Type B pancreatic cell (in vitro differentiated cells): ENCODE measurements around the gene RGS13. TPM values are rescaled to one million over a fixed set of nuclear protein-coding genes. Genes with fewer than 3 reads are reported as not detected.

Source experiments
- DNase-seq: peaks from one replicate; pipeline ENCODE4 v3.0.0; 2021; ENCODE audit warnings: mixed read lengths; ENCODE audit not compliant: unreplicated experiment; ENCODE audit errors: extremely low spot score
- H3K27ac Mint-ChIP-seq: 2 replicates; pipeline ENCODE4 v1.8.0; 2021; ENCODE audit warnings: mild to moderate bottlenecking, mixed read lengths
- H3K27me3 Mint-ChIP-seq: 2 replicates; pipeline ENCODE4 v1.8.0; 2021; ENCODE audit warnings: mixed read lengths
- H3K36me3 Mint-ChIP-seq: 2 replicates; pipeline ENCODE4 v1.8.0; 2021; ENCODE audit warnings: mixed read lengths
- H3K4me1 Mint-ChIP-seq: one replicate; pipeline ENCODE4 v1.8.0; 2021; ENCODE audit warnings: mixed read lengths; ENCODE audit not compliant: unreplicated experiment
- H3K4me3 Mint-ChIP-seq: 2 replicates; pipeline ENCODE4 v1.8.0; 2021; ENCODE audit warnings: mild to moderate bottlenecking, mixed read lengths
- H3K9me3 Mint-ChIP-seq: 2 replicates; pipeline ENCODE4 v1.8.0; 2021; ENCODE audit warnings: mixed read lengths
- CTCF ChIP-seq: fragments of 200-600 bp; sonication (generic); conservative IDR thresholded peaks from 2 replicates; pipeline ENCODE4 v1.5.0; 2021; ENCODE audit warnings: antibody characterized with exemption, mild to moderate bottlenecking
- total RNA-seq: library from RNA; stranded (reverse); gene quantifications from 2 replicates; pipeline ENCODE4 v1.2.1, GENCODE V29; 2021; ENCODE audit warnings: low replicate concordance

The RGS13 gene
- total RNA-seq, 1 donor from 2014 or later, result 0.19 TPM

DNA sequence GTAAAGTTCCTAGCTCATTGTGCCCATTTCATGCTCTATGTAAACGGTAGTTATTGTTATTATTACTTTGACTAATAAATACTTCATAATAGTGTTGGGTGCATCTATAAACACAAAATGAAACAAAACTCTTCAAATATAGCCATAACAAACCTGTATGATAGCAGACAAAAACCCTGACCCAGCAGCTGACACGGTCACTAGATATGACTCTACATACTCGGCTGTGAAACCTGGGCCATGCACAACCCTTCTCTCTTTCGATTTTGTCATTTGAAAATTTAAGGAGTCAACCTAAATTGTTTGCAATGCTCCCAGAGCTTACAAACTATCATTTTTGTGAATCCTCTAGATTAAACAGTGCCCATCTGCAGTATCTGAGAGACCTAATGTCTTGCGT lies 8.0 kb upstream of the RGS13 start:
- Mint-ChIP-seq H3K36me3 (no peaks in the 10 kb centered on the region), H3K27ac (no peak overlapping the region), H3K27me3 (no peaks in the 10 kb centered on the region), H3K9me3 (no peaks in the 10 kb centered on the region), H3K4me1 (peaks cover 29% of the 10 kb centered on the region), H3K4me3 (no peak overlapping the region)
- TF ChIP-seq CTCF, result no peak
- DNase-seq, result no peak

GRCh38 chr1:192628396-192629057 lies 7.4 kb upstream of the RGS13 start:
- no peaks in the 10 kb centered on the region for H3K27me3 Mint-ChIP-seq
- peaks cover 35% of the 10 kb centered on the region for H3K4me1 Mint-ChIP-seq
- H3K36me3 Mint-ChIP-seq, result no peaks in the 10 kb centered on the region
- H3K27ac Mint-ChIP-seq, result no peak overlapping the region
- TF ChIP-seq CTCF, result no peak
- no peak for DNase-seq
- H3K9me3 Mint-ChIP-seq, result no peaks in the 10 kb centered on the region
- no peak overlapping the region for H3K4me3 Mint-ChIP-seq

GRCh38 chr1:192629612-192630011 lies 6.3 kb upstream of the RGS13 start:
- H3K4me3 Mint-ChIP-seq, result no peak overlapping the region
- DNase-seq, result no peak
- H3K27ac Mint-ChIP-seq, result no peak overlapping the region
- no peaks in the 10 kb centered on the region for H3K9me3 Mint-ChIP-seq
- no peak for TF ChIP-seq CTCF
- H3K27me3 Mint-ChIP-seq, result no peaks in the 10 kb centered on the region
- H3K36me3 Mint-ChIP-seq, result no peaks in the 10 kb centered on the region
- H3K4me1 Mint-ChIP-seq, result peaks cover 41% of the 10 kb centered on the region

DNA sequence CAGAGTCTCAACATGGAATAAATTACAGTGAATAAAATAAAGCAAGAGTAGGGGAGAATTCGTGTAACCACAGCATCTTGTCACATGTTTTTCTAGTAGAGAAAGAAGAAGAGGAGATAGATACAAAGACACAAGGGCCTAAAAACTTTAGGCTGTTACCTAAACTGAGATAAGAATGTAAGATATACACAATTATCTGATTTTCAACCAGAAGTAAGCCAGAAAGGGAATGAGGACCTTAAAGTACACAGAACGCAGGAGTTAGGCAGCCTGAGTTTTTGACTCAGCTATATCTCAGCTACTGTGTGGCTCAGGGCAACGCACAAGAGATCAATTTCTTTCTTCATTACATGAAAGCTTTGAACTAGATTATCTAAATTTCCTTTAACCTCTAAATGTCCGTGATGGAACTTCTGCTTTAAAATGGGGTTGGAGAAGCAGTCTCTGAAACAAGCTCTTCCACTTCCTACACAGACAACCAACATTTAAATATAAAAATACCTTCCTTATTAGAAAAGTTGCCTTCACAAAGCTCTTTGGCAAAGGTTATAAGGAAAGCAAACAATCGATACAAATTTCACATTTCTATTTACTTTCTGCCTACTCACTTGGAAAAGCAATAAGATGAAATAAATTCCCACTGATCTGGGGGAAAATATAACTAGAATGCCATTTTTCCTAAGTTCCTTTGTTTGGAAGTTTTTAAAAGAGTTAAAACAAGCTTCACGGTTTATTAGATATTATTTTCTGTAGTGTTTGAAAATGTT lies 5.2 kb upstream of the RGS13 start:
- DNase-seq, result no peak
- peak overlapping the region; percentile 11 for H3K27ac Mint-ChIP-seq
- peaks cover 41% of the 10 kb centered on the region for H3K4me1 Mint-ChIP-seq
- no peaks in the 10 kb centered on the region for H3K9me3 Mint-ChIP-seq
- H3K27me3 Mint-ChIP-seq, result no peaks in the 10 kb centered on the region
- H3K36me3 Mint-ChIP-seq, result no peaks in the 10 kb centered on the region
- no peak for TF ChIP-seq CTCF
- H3K4me3 Mint-ChIP-seq, result no peak overlapping the region

DNA sequence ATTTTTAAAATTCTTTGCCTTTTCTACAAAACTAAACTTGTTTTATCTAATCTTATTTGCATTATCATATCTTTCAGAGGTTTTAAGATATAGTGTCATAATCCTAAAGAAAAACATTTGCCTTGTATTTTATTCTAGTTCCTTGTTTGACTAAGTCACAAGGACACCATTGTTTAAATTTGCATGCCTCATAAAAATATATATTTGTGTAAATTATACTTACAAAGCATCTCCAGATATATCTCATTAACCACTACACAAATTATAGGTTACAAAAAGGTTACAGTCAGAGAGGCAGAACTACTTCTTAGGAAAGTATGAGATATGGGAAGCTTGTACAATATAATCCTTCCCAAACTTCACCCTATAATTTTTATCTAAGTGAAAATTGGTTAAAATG lies 4.2 kb upstream of the RGS13 start:
- DNase-seq, result no peak
- Mint-ChIP-seq H3K27ac (no peak overlapping the region), H3K9me3 (no peaks in the 10 kb centered on the region), H3K27me3 (no peaks in the 10 kb centered on the region), H3K36me3 (no peaks in the 10 kb centered on the region), H3K4me1 (peaks cover 43% of the 10 kb centered on the region), H3K4me3 (no peak overlapping the region)
- TF ChIP-seq CTCF, result no peak
